ENCODE measurements around the gene TRPC4AP. TPM values are rescaled to one million over a fixed set of nuclear protein-coding genes. Genes with fewer than 3 reads are reported as not detected.

TRPC4AP gene
- polyA plus RNA-seq, 2 donors: 25.7 to 26.9 TPM

DNA sequence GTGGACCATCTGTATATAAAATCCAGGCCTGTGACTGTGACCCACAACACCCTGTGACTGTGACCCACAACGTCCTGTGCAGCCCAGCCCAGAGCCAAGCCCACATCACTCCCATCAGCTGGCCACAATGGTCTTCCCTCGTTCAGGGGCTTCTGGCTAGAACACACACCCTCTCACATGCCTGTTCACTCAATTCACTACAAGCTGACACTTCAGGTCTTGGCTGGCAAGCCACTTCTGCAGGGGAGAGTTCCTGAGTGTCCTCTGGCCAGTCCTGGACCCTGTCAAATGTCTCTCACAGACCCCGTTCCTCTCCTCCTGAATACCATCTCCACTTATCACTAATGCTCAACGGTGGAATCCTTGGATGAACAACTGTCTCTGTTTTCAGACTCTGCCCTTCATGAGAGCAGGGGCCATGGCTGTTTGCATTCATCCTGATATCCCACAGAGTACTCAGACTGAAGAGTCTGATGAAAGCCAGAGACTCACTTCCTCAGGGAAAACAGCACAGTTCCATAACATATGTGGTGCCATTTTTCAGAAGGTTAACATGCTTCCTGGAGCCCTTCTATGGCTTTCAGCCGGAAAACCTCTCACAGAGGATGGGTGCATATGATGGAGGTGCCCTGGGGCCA, 80.9 kb downstream of the TRPC4AP start:
- Histone ChIP-seq H3K4me1 (ENCODE audit: control insufficient read depth in 2 of 2, insufficient read depth in 2 of 2, low read length in 1 of 2) (no peaks in the 10 kb centered on the region), H3K27me3 (ENCODE audit: control insufficient read depth in 1 of 2, insufficient read depth in 2 of 2, low read length in 2 of 2) (no peaks in the 10 kb centered on the region), H3K36me3 (ENCODE audit: control insufficient read depth in 2 of 2, insufficient read depth in 2 of 2, low read length in 1 of 2) (peaks cover 27 to 49% of the 10 kb centered on the region in 2 donors), H3K4me3 (ENCODE audit: low read depth in 1 of 2, low read length in 2 of 2) (no peak overlapping the region), H3K9me3 (ENCODE audit: control insufficient read depth in 2 of 2, insufficient read depth in 1 of 2, low read depth in 1 of 2, low read length in 1 of 2) (no peaks in the 10 kb centered on the region), H3K27ac (ENCODE audit: low read depth in 2 of 2, low read length in 1 of 2) (no peak overlapping the region)
- WGBS, 2 donors: 82 to 83% methylated on average over 5 of the region's 5 CpGs

DNA sequence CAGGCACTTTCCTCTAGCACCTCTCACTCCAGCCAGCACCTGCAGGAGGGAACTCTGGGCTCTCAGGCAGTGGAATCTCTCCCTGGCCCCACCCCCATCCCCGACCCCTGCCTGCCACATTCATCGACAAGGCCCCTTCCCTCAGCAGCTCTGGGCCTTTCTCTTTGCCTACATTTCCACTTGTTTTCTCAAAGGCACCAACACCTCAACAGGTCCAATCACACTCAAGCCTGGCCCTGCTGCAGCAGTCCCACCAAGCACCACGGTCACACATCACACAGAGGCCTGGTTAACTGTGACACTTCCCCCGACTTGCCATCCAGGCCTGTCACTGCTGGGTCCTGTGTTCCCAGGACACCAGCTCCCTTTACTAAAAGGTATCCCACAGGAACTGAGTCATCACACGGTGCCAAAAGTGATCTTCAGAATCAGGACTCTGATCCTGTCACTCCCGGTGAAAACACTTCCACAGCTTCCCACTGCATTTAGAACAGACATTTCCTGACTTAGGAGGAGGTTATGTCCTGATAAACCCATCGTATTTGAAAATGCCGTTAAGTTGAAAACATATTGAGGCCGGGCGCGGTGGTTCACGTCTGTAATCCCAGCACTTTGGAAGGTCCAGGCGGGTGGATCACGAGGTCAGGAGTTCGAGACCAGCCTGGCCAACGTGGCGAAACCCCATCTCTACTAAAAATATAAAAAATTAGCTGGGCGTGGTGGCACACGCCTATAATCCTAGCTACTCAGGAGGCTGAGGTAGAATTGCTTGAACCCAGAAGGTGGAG, 82.0 kb downstream of the TRPC4AP start:
- Histone ChIP-seq H3K9me3 (ENCODE audit: control insufficient read depth in 2 of 2, insufficient read depth in 1 of 2, low read depth in 1 of 2, low read length in 1 of 2) (no peaks in the 10 kb centered on the region), H3K4me1 (ENCODE audit: control insufficient read depth in 2 of 2, insufficient read depth in 2 of 2, low read length in 1 of 2) (no peaks in the 10 kb centered on the region), H3K27ac (ENCODE audit: low read depth in 2 of 2, low read length in 1 of 2) (no peak overlapping the region), H3K27me3 (ENCODE audit: control insufficient read depth in 1 of 2, insufficient read depth in 2 of 2, low read length in 2 of 2) (no peaks in the 10 kb centered on the region), H3K4me3 (ENCODE audit: low read depth in 1 of 2, low read length in 2 of 2) (no peak overlapping the region), H3K36me3 (ENCODE audit: control insufficient read depth in 2 of 2, insufficient read depth in 2 of 2, low read length in 1 of 2) (peaks cover 30 to 57% of the 10 kb centered on the region in 2 donors)
- WGBS, 2 donors: 86 to 87% methylated on average over 19 of the region's 19 CpGs

- H3K4me1 ChIP-seq (ENCODE audit: control insufficient read depth in 2 of 2, insufficient read depth in 2 of 2, low read length in 1 of 2): no peaks in the 10 kb centered on the region
- no peak overlapping the region for H3K4me3 ChIP-seq (ENCODE audit: low read depth in 1 of 2, low read length in 2 of 2)
- H3K27ac ChIP-seq (ENCODE audit: low read depth in 2 of 2, low read length in 1 of 2): no peak overlapping the region
- H3K27me3 ChIP-seq (ENCODE audit: control insufficient read depth in 1 of 2, insufficient read depth in 2 of 2, low read length in 2 of 2): no peaks in the 10 kb centered on the region
- WGBS, 2 donors: 93 to 96% methylated on average over 11 of the region's 11 CpGs
- no peaks in the 10 kb centered on the region for H3K9me3 ChIP-seq (ENCODE audit: control insufficient read depth in 2 of 2, insufficient read depth in 1 of 2, low read depth in 1 of 2, low read length in 1 of 2)
- H3K36me3 ChIP-seq (ENCODE audit: control insufficient read depth in 2 of 2, insufficient read depth in 2 of 2, low read length in 1 of 2): peaks cover 37 to 61% of the 10 kb centered on the region in 2 donors
Measured at GRCh38 chr20:35009665-35010328, 82.8 kb downstream of the TRPC4AP start.

DNA sequence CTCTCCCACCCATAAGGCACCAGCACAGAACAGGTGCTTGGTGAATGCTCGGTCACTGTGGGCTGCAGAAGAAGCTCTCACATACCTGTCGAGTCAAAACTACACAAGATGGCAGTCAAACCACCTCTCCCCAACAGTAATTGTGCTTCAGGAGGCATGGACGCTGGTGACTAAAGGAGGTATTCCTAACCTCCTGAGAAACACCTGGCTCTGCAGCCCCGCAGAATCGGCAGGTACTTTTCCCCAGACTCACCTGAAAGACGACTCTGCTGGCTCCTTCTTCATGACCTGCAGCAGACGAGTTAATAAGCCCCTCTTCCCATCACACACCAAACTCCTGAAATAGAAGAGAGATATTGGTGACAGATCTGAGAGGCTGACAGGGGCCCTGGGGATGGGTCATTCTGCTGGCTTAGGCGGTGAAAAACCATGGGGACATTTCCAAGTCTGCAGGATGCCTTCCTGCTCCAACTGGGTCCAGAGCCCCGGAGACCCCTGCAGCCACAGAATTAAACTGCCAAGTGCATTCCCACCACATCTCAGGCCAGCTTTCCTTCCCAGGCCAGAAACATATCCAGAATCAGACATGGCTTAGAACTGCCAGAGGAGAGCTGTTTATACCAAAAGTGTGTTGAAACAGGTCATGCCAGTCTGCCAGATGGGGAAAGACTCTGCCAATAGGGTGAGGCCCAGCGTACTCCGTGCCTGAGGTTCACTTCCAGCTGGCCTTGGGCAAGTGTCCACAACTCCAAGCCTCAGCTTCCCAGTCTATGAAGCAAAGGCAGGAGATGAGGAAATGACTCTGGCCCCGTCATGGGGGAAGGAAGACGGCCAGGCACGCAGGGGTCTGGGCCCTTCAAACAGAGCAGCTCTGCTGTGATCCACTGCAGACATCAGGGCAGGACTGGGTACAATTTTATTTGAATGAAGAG, 83.9 kb downstream of the TRPC4AP start:
- no peak overlapping the region for H3K27ac ChIP-seq (ENCODE audit: low read depth in 2 of 2, low read length in 1 of 2)
- H3K4me3 ChIP-seq (ENCODE audit: low read depth in 1 of 2, low read length in 2 of 2): no peak overlapping the region
- H3K27me3 ChIP-seq (ENCODE audit: control insufficient read depth in 1 of 2, insufficient read depth in 2 of 2, low read length in 2 of 2): no peaks in the 10 kb centered on the region
- H3K4me1 ChIP-seq (ENCODE audit: control insufficient read depth in 2 of 2, insufficient read depth in 2 of 2, low read length in 1 of 2): no peaks in the 10 kb centered on the region
- H3K36me3 ChIP-seq (ENCODE audit: control insufficient read depth in 2 of 2, insufficient read depth in 2 of 2, low read length in 1 of 2): peaks cover 40 to 68% of the 10 kb centered on the region in 2 donors
- WGBS, 2 donors: 77 to 81% methylated on average over 14 of the region's 14 CpGs
- H3K9me3 ChIP-seq (ENCODE audit: control insufficient read depth in 2 of 2, insufficient read depth in 1 of 2, low read depth in 1 of 2, low read length in 1 of 2): no peaks in the 10 kb centered on the region

DNA sequence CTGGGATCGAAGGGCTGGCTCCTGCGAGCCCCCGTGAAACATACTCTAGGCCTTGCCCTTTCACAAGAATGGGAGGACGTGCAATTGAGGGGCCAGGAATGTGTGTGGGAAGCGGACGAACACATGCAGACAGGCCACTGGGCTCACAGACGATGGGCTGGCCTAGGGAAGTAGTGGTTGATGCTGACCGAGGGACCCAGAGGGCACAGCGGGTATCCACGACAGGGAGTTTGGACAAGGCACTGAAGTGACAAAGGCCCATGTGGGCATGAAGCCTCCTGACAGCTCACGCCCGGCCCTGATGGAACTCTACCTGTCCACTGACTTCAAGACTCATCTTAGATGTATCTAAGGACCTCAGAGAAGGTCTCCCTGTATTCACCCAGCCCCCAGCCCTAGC, 84.7 kb downstream of the TRPC4AP start:
- Histone ChIP-seq H3K36me3 (ENCODE audit: control insufficient read depth in 2 of 2, insufficient read depth in 2 of 2, low read length in 1 of 2) (peaks cover 41 to 72% of the 10 kb centered on the region in 2 donors), H3K4me1 (ENCODE audit: control insufficient read depth in 2 of 2, insufficient read depth in 2 of 2, low read length in 1 of 2) (no peaks in the 10 kb centered on the region), H3K27me3 (ENCODE audit: control insufficient read depth in 1 of 2, insufficient read depth in 2 of 2, low read length in 2 of 2) (no peaks in the 10 kb centered on the region), H3K4me3 (ENCODE audit: low read depth in 1 of 2, low read length in 2 of 2) (no peak overlapping the region), H3K9me3 (ENCODE audit: control insufficient read depth in 2 of 2, insufficient read depth in 1 of 2, low read depth in 1 of 2, low read length in 1 of 2) (no peaks in the 10 kb centered on the region), H3K27ac (ENCODE audit: low read depth in 2 of 2, low read length in 1 of 2) (no peak overlapping the region)
- 93 to 94% methylated on average over 12 of the region's 12 CpGs for WGBS, 2 donors

DNA sequence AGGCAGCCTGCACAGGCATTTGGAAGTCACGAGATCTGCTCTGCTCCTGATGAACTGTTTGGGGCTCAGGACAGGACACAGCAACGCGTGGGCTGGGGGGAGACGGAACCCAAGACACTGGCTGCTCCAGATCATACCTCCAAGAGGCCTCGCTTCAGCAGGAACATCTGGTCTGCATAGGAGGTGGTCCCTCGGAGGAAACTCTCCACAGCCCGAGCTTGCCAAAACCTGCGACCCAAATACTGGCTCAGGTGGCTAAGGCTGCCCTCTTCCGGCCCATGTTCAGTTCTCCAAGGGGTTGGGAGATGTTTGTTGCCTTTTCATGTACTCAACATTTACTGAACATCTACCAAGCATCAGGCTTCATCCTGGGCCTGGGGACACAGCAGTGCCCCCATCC, 85.2 kb downstream of the TRPC4AP start:
- Histone ChIP-seq H3K36me3 (ENCODE audit: control insufficient read depth in 2 of 2, insufficient read depth in 2 of 2, low read length in 1 of 2) (peaks cover 41 to 73% of the 10 kb centered on the region in 2 donors), H3K27ac (ENCODE audit: low read depth in 2 of 2, low read length in 1 of 2) (no peak overlapping the region)

GRCh38 chr20:35006531-35006971, 86.1 kb downstream of the TRPC4AP start:
- peaks cover 39 to 77% of the 10 kb centered on the region in 2 donors for H3K36me3 ChIP-seq (ENCODE audit: control insufficient read depth in 2 of 2, insufficient read depth in 2 of 2, low read length in 1 of 2)
- 87% methylated on average over 4 of the region's 4 CpGs for WGBS, 2 donors
- no peak overlapping the region for H3K4me3 ChIP-seq (ENCODE audit: low read depth in 1 of 2, low read length in 2 of 2)
- H3K9me3 ChIP-seq (ENCODE audit: control insufficient read depth in 2 of 2, insufficient read depth in 1 of 2, low read depth in 1 of 2, low read length in 1 of 2): no peaks in the 10 kb centered on the region
- no peaks in the 10 kb centered on the region for H3K27me3 ChIP-seq (ENCODE audit: control insufficient read depth in 1 of 2, insufficient read depth in 2 of 2, low read length in 2 of 2)
- H3K27ac ChIP-seq (ENCODE audit: low read depth in 2 of 2, low read length in 1 of 2): no peak overlapping the region
- no peaks in the 10 kb centered on the region for H3K4me1 ChIP-seq (ENCODE audit: control insufficient read depth in 2 of 2, insufficient read depth in 2 of 2, low read length in 1 of 2)

More for the DNA sequence above, 85.2 kb downstream of the TRPC4AP start:
- no peak overlapping the region for H3K4me3 ChIP-seq (ENCODE audit: low read depth in 1 of 2, low read length in 2 of 2)
- no peaks in the 10 kb centered on the region for H3K4me1 ChIP-seq (ENCODE audit: control insufficient read depth in 2 of 2, insufficient read depth in 2 of 2, low read length in 1 of 2)
- no peaks in the 10 kb centered on the region for H3K27me3 ChIP-seq (ENCODE audit: control insufficient read depth in 1 of 2, insufficient read depth in 2 of 2, low read length in 2 of 2)
- no peaks in the 10 kb centered on the region for H3K9me3 ChIP-seq (ENCODE audit: control insufficient read depth in 2 of 2, insufficient read depth in 1 of 2, low read depth in 1 of 2, low read length in 1 of 2)
- WGBS, 2 donors: 86 to 89% methylated on average over 9 of the region's 9 CpGs

DNA sequence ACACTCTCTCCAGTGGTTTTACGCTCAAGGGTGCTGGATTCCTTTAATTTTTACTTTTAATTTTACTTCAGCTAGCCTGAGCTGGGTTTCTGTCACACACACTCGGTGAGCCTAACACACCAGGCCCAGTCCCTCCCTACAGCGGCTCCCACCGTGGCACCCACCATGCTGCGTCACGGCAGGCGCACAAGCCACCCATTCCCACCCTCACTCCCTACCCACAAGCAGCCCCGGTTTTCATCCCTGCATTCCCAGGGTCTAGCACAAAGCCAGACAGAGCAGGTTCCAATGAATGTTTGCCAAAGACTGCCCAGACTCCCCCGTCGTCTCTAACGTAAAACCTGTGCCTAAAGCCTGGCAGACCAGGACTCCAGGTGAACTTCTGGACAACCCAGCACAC, 86.6 kb downstream of the TRPC4AP start:
- Histone ChIP-seq H3K27ac (ENCODE audit: low read depth in 2 of 2, low read length in 1 of 2) (no peak overlapping the region), H3K4me3 (ENCODE audit: low read depth in 1 of 2, low read length in 2 of 2) (no peak overlapping the region), H3K36me3 (ENCODE audit: control insufficient read depth in 2 of 2, insufficient read depth in 2 of 2, low read length in 1 of 2) (peaks cover 37 to 82% of the 10 kb centered on the region in 2 donors), H3K9me3 (ENCODE audit: control insufficient read depth in 2 of 2, insufficient read depth in 1 of 2, low read depth in 1 of 2, low read length in 1 of 2) (no peaks in the 10 kb centered on the region), H3K4me1 (ENCODE audit: control insufficient read depth in 2 of 2, insufficient read depth in 2 of 2, low read length in 1 of 2) (no peaks in the 10 kb centered on the region), H3K27me3 (ENCODE audit: control insufficient read depth in 1 of 2, insufficient read depth in 2 of 2, low read length in 2 of 2) (no peaks in the 10 kb centered on the region)
- WGBS, 2 donors: 89% methylated on average over 11 of the region's 11 CpGs

GRCh38 chr20:35005463-35005961, 87.1 kb downstream of the TRPC4AP start:
- WGBS, 2 donors: 87 to 91% methylated on average over 7 of the region's 7 CpGs
- no peak overlapping the region for H3K4me3 ChIP-seq (ENCODE audit: low read depth in 1 of 2, low read length in 2 of 2)
- no peak overlapping the region for H3K27ac ChIP-seq (ENCODE audit: low read depth in 2 of 2, low read length in 1 of 2)
- H3K9me3 ChIP-seq (ENCODE audit: control insufficient read depth in 2 of 2, insufficient read depth in 1 of 2, low read depth in 1 of 2, low read length in 1 of 2): no peaks in the 10 kb centered on the region
- H3K36me3 ChIP-seq (ENCODE audit: control insufficient read depth in 2 of 2, insufficient read depth in 2 of 2, low read length in 1 of 2): peaks cover 37 to 87% of the 10 kb centered on the region in 2 donors
- no peaks in the 10 kb centered on the region for H3K27me3 ChIP-seq (ENCODE audit: control insufficient read depth in 1 of 2, insufficient read depth in 2 of 2, low read length in 2 of 2)
- H3K4me1 ChIP-seq (ENCODE audit: control insufficient read depth in 2 of 2, insufficient read depth in 2 of 2, low read length in 1 of 2): no peaks in the 10 kb centered on the region

Measured in esophagus (tissue), 2 donors.